D721Med (cell line): ENCODE results near the gene COL5A1.

Experiments
- DNase-seq: peaks from one replicate; pipeline ENCODE4 v3.0.0; 2011; ENCODE audit warnings: low spot score; ENCODE audit not compliant: insufficient read length
- FAIRE-seq: peaks from 2 replicates; lab custom pipeline; 2011; peaks lifted over from hg19 to GRCh38; lab: Jason Lieb, UNC
- TF ChIP-seq, protein P1 (sequence below): IDR thresholded peaks from 2 replicates; pipeline ENCODE4 v1.5.1; 2012; ENCODE audit warnings: mild to moderate bottlenecking, control low read depth; ENCODE audit not compliant: insufficient read depth; ENCODE audit errors: missing control alignments

COL5A1 gene

DNA sequence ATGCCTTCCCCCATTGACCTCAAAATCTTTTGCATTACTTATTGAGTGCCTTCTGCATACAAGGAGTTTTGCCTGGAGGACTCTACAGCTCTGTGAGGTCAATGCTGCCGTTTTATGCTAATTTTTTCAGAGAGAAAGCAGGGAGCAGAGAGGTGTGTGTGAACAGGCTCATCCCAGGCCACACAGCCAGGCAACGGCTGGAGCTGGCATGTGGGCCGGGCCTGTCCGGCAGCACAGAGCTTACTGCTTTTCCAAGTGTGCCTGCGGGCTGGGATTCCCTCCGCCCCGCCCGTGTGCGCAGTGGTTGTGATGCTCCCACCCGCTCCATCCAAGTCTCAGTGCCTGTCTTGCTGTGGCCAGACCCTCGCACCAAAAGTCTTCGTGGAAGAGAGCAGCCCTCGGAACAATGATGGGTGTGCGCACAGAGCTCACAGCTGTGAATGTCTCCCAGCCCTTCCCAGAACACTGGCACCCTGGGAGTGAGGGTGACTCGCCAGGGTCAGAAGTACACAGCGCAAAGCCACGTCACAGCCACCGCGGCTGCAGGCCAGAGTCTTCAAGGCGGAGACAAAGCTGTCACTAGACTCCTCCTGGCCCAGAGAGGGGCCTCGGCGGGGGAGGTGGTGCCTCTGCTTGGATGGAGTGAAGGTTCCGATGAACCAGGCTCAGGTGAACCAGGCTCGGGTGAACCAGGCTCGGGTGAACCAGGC is 82.8 kb downstream of the COL5A1 start:
- DNase-seq, result no peak
- TF ChIP-seq, protein P1, sequence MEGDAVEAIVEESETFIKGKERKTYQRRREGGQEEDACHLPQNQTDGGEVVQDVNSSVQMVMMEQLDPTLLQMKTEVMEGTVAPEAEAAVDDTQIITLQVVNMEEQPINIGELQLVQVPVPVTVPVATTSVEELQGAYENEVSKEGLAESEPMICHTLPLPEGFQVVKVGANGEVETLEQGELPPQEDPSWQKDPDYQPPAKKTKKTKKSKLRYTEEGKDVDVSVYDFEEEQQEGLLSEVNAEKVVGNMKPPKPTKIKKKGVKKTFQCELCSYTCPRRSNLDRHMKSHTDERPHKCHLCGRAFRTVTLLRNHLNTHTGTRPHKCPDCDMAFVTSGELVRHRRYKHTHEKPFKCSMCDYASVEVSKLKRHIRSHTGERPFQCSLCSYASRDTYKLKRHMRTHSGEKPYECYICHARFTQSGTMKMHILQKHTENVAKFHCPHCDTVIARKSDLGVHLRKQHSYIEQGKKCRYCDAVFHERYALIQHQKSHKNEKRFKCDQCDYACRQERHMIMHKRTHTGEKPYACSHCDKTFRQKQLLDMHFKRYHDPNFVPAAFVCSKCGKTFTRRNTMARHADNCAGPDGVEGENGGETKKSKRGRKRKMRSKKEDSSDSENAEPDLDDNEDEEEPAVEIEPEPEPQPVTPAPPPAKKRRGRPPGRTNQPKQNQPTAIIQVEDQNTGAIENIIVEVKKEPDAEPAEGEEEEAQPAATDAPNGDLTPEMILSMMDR, result no peak
- FAIRE-seq, result no peak

DNA sequence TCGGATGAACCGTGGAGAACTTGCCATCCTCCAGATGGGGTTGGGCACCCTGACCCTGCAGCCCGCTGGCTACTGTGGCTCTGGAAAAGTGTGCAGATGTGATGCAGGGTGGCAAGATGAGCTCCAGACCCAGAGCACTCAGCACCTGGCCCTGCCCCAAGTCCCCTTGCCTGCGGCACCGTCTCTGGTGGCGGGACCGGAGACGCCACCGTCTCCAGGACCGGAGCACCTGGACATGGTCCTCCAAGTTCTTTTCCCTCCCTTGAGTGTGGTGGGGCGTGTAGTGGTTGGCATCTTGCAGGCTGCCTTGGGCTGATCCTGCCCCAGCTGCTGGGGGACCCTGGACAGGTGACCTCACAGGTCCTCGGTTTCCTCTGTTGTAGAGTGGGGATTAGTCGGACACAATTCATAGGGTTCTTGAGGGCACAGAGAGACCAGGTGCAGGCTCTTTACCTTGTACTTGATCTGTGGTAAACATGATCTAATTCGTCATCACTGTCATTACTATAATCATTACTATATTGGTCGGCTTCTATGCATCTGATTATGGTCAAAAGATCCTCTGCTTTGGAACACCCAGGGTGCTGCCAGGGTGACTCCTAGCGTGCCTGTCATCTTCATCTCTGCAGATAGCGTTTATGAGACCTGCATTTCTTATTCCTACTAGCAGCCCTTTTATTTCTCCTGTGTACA is 83.5 kb downstream of the COL5A1 start:
- FAIRE-seq, result no peak
- TF ChIP-seq, protein P1, result no peak

DNA sequence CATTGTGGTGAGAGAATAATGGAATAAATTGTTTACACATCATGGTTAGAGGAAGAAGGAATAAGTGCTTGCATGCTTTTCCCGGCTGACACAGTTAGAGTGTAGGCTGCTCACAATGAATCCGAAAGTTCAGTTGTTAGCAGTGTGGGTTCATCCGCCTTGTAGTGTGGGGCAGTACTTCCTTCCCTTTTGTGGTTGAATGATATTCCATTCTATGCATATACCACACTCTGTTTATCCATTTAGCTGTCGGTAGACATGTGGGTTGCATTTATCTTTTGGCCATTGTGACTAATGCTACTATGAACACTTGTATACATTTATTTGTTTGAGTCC is 84.0 kb downstream of the COL5A1 start:
- TF ChIP-seq, protein P1, result no peak
- no peak for FAIRE-seq
- no peak for DNase-seq

More for the DNA sequence above, 83.5 kb downstream of the COL5A1 start:
- DNase-seq, result no peak

DNA sequence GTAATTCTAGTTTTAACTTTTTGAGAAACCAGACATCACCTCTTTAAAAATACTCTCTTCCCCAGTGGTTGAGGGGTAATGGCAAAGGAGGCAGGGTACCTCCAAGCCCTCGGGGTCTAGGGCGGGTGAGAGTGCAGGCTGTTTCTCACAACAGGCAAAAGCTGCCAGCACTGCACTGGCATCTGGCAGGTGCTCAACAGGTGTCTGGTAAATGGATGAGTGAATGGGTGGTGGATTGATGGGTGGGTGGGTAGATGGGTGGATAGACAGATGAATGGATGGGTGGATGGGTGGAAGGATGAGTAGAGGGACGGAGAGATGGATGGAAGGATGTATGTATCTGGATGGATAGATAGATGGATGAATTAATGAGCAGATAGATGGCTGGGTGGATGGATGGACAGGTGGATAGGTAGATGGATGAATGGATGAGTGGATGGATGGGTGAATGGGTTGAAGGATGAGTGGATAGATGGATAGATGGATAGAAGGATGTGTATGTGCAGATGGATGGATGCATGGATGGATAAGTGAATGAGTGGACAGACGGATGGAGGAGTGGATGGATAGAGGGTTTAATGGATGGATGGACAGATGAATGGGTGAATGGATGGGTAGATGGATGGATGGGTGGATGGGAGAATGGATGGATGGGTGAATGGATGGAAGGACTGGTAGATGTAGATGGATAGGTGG is 84.6 kb downstream of the COL5A1 start:
- FAIRE-seq (no peak), DNase-seq (no peak)
- TF ChIP-seq, protein P1, result no peak

DNA sequence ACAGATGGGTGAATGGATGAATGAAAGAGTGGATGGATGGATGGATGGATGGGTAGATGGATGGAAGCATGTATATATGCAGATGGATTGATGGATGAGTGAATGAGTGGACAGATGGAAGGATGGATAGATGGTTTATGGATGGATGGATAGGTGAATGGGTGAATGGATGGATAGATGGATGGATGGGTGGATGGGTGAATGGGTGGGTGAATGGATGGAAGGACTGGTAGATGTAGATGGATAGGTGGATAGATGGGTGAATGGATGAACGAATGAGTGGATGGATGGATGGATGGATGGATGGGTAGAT is 85.1 kb downstream of the COL5A1 start:
- DNase-seq, result no peak
- TF ChIP-seq, protein P1, result no peak
- FAIRE-seq, result no peak

DNA sequence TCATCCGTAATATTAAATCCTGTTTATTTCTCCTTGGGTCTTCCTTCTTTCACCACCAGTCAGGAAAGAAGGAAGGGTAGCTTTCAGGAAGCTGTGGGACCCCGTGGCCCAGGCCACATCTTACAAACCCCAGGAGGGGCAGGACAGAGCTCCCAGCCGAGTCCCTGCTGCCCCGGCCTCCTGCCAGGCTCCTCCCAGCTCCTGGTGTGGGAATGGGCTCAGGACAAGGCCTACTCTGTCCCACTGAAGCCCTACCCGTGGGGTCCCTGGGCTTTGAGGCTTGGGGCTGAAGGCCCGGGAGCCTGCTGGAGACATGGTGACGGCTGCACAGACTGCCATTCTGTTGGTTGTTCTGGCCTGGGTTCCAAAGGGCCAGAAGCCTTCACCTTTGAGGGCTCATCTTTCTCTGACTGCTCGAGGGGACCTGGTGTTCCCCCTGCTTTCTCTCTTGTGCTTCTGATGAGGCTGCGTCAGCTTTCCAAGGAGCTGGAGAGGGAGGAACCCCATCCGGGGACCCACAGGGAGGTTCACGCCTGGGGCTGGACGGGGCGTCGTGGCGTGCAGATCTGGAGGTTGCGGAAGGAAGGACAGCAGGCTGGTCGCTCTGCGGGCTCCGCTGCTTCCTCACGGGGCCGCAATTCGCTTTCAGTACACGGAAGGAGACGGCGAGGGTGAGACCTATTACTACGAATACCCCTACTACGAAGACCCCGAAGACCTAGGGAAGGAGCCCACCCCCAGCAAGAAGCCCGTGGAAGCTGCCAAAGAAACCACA is 86.6 kb downstream of the COL5A1 start:
- TF ChIP-seq, protein P1, result no peak
- no peak for FAIRE-seq

More for the DNA sequence above, 86.6 kb downstream of the COL5A1 start:
- DNase-seq, result no peak
